Liver (tissue), 3 donors: ENCODE data around the gene EXOC3.

Experiments used
- ATF3 ChIP-seq: IDR thresholded peaks from 2 replicates; pipeline ENCODE4 v1.6.1; 2016; ENCODE audit warnings: antibody characterized with exemption
- CTCF ChIP-seq: fragments of 150-350 bp; IDR thresholded peaks from 2 replicates; pipeline ENCODE4 v1.5.1; 2017; ENCODE audit warnings: improper control_type of control experiment, low read depth, low read length; ENCODE audit not compliant: missing input control
- EGR1 ChIP-seq, 2 donors: IDR thresholded peaks; 2 replicates each; pipeline ENCODE4 v1.6.1; 2016 to 2018; ENCODE audit warnings: antibody characterized with exemption in 2 of 2, low read depth in 2 of 2
- FOXA1 ChIP-seq: IDR thresholded peaks from 2 replicates; pipeline ENCODE4 v1.6.1; 2016; ENCODE audit warnings: antibody characterized with exemption
- HNF4A ChIP-seq, 2 donors: conservative IDR thresholded peaks; 2 replicates each; pipeline ENCODE4 v1.6.1; 2016; ENCODE audit warnings: antibody characterized with exemption in 2 of 2, mild to moderate bottlenecking in 2 of 2
- JUND ChIP-seq, 2 donors: IDR thresholded peaks; 2 replicates each; pipeline ENCODE4 v1.6.1; 2016; ENCODE audit warnings: antibody characterized with exemption in 2 of 2
- RAD21 ChIP-seq, 2 donors: IDR thresholded peaks; 2 replicates each; pipeline ENCODE4 v1.6.1; 2016; ENCODE audit warnings: antibody characterized with exemption in 2 of 2, mild to moderate bottlenecking in 2 of 2
- RXRA ChIP-seq, 2 donors: IDR thresholded peaks; 2 replicates each; pipeline ENCODE4 v1.6.1; 2017 to 2018; ENCODE audit warnings: antibody characterized with exemption in 2 of 2, mild to moderate bottlenecking in 1 of 2
- SP1 ChIP-seq: IDR thresholded peaks from 2 replicates; pipeline ENCODE4 v1.6.1; 2018; ENCODE audit warnings: antibody characterized with exemption, mild to moderate bottlenecking
- TAF1 ChIP-seq: conservative IDR thresholded peaks from 2 replicates; pipeline ENCODE4 v1.6.1; 2016; ENCODE audit warnings: antibody characterized with exemption, mild to moderate bottlenecking
- YY1 ChIP-seq: IDR thresholded peaks from 2 replicates; pipeline ENCODE4 v1.6.1; 2016; ENCODE audit warnings: antibody characterized with exemption, mild to moderate bottlenecking
- ZBTB33 ChIP-seq: IDR thresholded peaks from 2 replicates; pipeline ENCODE4 v1.6.1; 2016; ENCODE audit warnings: antibody characterized with exemption
- TF ChIP-seq, protein P1 (sequence below): IDR thresholded peaks from 2 replicates; pipeline ENCODE4 v1.6.1; 2016; ENCODE audit warnings: antibody characterized with exemption
- TF ChIP-seq, protein P2 (sequence below): IDR thresholded peaks from 2 replicates; pipeline ENCODE4 v1.6.1; 2016; ENCODE audit warnings: antibody characterized with exemption, mild to moderate bottlenecking
- donor health status: healthy.
- donor health status: healthy.

GRCh38 chr5:434443-435146 is 8.4 kb upstream of the EXOC3 start:
- no peak for TF ChIP-seq ATF3
- no peak for TF ChIP-seq CTCF
- TF ChIP-seq, protein P1, sequence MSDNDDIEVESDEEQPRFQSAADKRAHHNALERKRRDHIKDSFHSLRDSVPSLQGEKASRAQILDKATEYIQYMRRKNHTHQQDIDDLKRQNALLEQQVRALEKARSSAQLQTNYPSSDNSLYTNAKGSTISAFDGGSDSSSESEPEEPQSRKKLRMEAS, result no peak
- TF ChIP-seq HNF4A (conservative IDR thresholded peaks at IDR 0.05), result no peak
- no peak for TF ChIP-seq SP1
- TF ChIP-seq, protein P2, sequence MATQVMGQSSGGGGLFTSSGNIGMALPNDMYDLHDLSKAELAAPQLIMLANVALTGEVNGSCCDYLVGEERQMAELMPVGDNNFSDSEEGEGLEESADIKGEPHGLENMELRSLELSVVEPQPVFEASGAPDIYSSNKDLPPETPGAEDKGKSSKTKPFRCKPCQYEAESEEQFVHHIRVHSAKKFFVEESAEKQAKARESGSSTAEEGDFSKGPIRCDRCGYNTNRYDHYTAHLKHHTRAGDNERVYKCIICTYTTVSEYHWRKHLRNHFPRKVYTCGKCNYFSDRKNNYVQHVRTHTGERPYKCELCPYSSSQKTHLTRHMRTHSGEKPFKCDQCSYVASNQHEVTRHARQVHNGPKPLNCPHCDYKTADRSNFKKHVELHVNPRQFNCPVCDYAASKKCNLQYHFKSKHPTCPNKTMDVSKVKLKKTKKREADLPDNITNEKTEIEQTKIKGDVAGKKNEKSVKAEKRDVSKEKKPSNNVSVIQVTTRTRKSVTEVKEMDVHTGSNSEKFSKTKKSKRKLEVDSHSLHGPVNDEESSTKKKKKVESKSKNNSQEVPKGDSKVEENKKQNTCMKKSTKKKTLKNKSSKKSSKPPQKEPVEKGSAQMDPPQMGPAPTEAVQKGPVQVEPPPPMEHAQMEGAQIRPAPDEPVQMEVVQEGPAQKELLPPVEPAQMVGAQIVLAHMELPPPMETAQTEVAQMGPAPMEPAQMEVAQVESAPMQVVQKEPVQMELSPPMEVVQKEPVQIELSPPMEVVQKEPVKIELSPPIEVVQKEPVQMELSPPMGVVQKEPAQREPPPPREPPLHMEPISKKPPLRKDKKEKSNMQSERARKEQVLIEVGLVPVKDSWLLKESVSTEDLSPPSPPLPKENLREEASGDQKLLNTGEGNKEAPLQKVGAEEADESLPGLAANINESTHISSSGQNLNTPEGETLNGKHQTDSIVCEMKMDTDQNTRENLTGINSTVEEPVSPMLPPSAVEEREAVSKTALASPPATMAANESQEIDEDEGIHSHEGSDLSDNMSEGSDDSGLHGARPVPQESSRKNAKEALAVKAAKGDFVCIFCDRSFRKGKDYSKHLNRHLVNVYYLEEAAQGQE, result no peak
- TF ChIP-seq YY1, result no peak
- TF ChIP-seq ZBTB33, result no peak
- TF ChIP-seq JUND (IDR thresholded peaks at IDR 0.05), result no peak
- TF ChIP-seq TAF1, result no peak
- TF ChIP-seq RAD21 (IDR thresholded peaks at IDR 0.05), result no peak
- TF ChIP-seq EGR1 (IDR thresholded peaks at IDR 0.05; ENCODE audit: low read depth in 2 of 2), result no peak
- TF ChIP-seq FOXA1, result no peak
- TF ChIP-seq RXRA (IDR thresholded peaks at IDR 0.05), result no peak
